Stimulated activated CD4-positive, alpha-beta T cell treated with anti-CD3 and anti-CD28 coated beads, Interleukin-12 subunit alpha, Interleukin-12 subunit beta, amount 100 ng/mL, for 48 hours (primary cell): ENCODE results near the gene GNL1.
"Not testable (repeated sequence)": the region's sequence is repeated elsewhere in the genome, so short reads cannot be mapped to it uniquely, and the experiment has no call there.

Experiments
- DNase-seq, 3 donors: peaks; one replicate each; pipeline ENCODE4 v3.0.0-alpha.2; 2020; ENCODE audit warnings: low read depth in 2 of 3, low spot score in 1 of 3

Gene GNL1

GRCh38 chr6:30500421-30501355 is 55.6 kb downstream of the GNL1 start:
- DNase-seq: no peak

GRCh38 chr6:30498705-30499104 is 57.6 kb downstream of the GNL1 start:
- DNase-seq: not testable (repeated sequence)

GRCh38 chr6:30497714-30498113 is 58.6 kb downstream of the GNL1 start:
- DNase-seq: no peak

GRCh38 chr6:30497261-30497599 is 59.1 kb downstream of the GNL1 start:
- DNase-seq: not testable (repeated sequence)

GRCh38 chr6:30495993-30496392 is 60.3 kb downstream of the GNL1 start:
- DNase-seq: no peak

GRCh38 chr6:30495060-30495459 is 61.2 kb downstream of the GNL1 start:
- DNase-seq: not testable (repeated sequence)

- DNase-seq: no peak
These were observed 61.9 kb downstream of the GNL1 start for GRCh38 chr6:30494291-30494861.

GRCh38 chr6:30493643-30494250 is 62.5 kb downstream of the GNL1 start:
- no peak for DNase-seq

- DNase-seq: no peak
These were observed 64.0 kb downstream of the GNL1 start for GRCh38 chr6:30491991-30492952.
